ENCODE data around the gene TFAP2D.

Gene TFAP2D

DNA sequence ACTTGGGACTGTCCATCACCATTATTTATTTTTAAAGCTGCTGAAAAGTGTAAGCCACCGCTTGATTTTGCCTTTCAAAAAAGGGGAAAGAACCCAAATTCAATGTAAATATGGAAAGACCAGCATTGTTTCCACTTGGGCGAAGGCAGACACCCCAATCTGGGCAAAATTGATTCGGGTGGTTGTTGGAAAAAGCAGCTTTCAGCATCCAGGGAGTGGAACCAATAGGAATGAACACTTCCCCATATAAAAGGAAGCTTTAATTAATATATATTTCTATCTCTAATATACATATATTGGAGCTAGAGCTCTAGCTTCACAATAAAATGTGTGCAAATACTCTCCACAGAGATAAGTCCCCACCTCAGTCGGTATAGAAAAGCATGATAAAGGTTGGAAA, at the start of gene TFAP2D:
Gene TFAP2D (plus strand): TSS at position 301 of the 400 bp plus-strand sequence. CDS start 530 bp downstream, outside the sequence.
- no peak within 1 kb of the TSS for H3K4me3 ChIP-seq (ENCODE audit: low read length in 2 of 2)
- H3K4me1 ChIP-seq (ENCODE audit: control insufficient read depth in 2 of 2, insufficient read depth in 2 of 2, low read length in 2 of 2) = no peaks in the 10 kb centered on the region
- H3K9ac ChIP-seq (ENCODE audit: low read depth in 1 of 2, low read length in 2 of 2) = no peak within 1 kb of the TSS
- no peaks in the 10 kb centered on the region for H3K9me3 ChIP-seq (ENCODE audit: control insufficient read depth in 2 of 2, low read length in 2 of 2)
- H3K36me3 ChIP-seq (ENCODE audit: control insufficient read depth in 2 of 2, insufficient read depth in 2 of 2, low read length in 2 of 2) = no peaks in the 10 kb centered on the region
- H3K27me3 ChIP-seq (ENCODE audit: control insufficient read depth in 2 of 2, insufficient read depth in 2 of 2, low read length in 2 of 2) = peaks cover 4 to 8% of the 10 kb centered on the region in 2 donors
- no peak within 1 kb of the TSS for H3K27ac ChIP-seq (ENCODE audit: low read depth in 2 of 2, low read length in 2 of 2)

DNA sequence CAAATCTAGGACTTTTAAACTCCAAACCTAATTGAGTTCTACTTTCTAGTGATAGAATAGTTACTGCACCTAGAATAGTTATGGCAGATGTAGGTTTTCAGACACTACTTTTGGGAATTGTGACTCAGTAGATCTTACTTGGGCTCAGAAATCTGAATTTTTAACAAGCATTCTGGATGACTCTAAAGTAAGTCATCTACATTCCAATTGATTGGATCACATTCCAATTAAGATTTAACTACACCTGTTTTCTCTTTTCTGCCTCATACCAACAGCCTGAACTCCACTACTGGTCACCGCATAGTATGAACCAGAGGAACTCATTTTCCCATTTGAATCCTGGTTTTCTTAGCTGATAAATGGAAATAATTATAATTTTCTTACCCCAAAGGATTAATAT, 49.5 kb upstream of the TFAP2D start:
- Histone ChIP-seq H3K4me1 (ENCODE audit: control insufficient read depth in 2 of 2, insufficient read depth in 2 of 2, low read length in 2 of 2) (no peaks in the 10 kb centered on the region), H3K27ac (ENCODE audit: low read depth in 2 of 2, low read length in 2 of 2) (no peak overlapping the region), H3K27me3 (ENCODE audit: control insufficient read depth in 2 of 2, insufficient read depth in 2 of 2, low read length in 2 of 2) (no peaks in the 10 kb centered on the region)

DNA sequence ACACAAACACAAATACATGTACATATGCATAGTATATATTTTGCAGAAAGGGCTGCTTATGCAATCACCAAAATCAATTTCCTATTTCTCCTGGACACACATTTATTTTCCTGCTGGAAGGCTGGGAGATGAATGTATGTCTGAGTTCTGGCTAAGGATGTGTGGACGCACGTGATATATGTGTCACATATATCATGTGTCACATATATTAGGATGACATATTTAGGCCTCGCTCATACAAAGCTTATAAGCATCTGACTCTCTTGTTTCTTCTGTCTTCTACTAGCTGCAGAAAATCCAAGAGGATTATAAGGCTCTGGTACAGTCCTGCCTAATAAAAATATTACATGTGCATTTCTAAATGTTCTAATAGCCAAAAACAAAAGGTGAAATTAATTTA, 47.2 kb upstream of the TFAP2D start:
- Histone ChIP-seq H3K9me3 (ENCODE audit: control insufficient read depth in 2 of 2, low read length in 2 of 2) (no peaks in the 10 kb centered on the region), H3K4me3 (ENCODE audit: low read length in 2 of 2) (no peak overlapping the region), H3K4me1 (ENCODE audit: control insufficient read depth in 2 of 2, insufficient read depth in 2 of 2, low read length in 2 of 2) (no peaks in the 10 kb centered on the region), H3K27me3 (ENCODE audit: control insufficient read depth in 2 of 2, insufficient read depth in 2 of 2, low read length in 2 of 2) (no peaks in the 10 kb centered on the region), H3K27ac (ENCODE audit: low read depth in 2 of 2, low read length in 2 of 2) (no peak overlapping the region), H3K9ac (ENCODE audit: low read depth in 1 of 2, low read length in 2 of 2) (no peak overlapping the region), H3K36me3 (ENCODE audit: control insufficient read depth in 2 of 2, insufficient read depth in 2 of 2, low read length in 2 of 2) (no peaks in the 10 kb centered on the region)

More for the DNA sequence above, 49.5 kb upstream of the TFAP2D start:
- no peaks in the 10 kb centered on the region for H3K36me3 ChIP-seq (ENCODE audit: control insufficient read depth in 2 of 2, insufficient read depth in 2 of 2, low read length in 2 of 2)
- no peak overlapping the region for H3K4me3 ChIP-seq (ENCODE audit: low read length in 2 of 2)
- H3K9ac ChIP-seq (ENCODE audit: low read depth in 1 of 2, low read length in 2 of 2) = no peak overlapping the region
- no peaks in the 10 kb centered on the region for H3K9me3 ChIP-seq (ENCODE audit: control insufficient read depth in 2 of 2, low read length in 2 of 2)

DNA sequence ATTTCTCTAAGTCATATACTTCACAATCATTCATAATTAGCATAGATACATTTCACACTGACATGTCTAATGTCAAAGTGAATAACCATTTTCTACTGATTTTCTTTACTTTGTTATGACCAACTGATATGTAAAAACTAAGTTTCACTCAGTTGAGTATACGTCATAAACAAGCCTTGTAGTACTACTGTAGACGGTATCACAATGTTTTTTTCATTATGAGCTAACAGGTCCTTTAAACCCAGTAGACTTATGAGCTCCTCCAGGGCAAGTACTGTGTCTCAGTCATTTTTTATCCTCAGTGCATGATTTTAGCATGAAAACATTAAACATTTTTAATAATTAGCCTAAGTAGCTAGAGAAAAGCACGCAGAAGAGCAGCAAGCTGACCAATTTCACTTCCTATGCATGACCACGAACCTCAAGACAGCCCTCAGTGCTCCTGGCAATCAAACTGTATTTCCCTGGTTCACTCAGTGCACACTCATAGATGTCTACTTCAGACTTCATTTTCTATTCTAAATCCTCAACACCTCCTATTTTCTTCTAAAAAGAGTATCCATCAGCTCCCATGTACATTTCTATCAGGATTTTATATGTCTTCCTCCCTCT, 32.0 kb upstream of the TFAP2D start:
- Histone ChIP-seq H3K4me3 (ENCODE audit: low read length in 2 of 2) (no peak overlapping the region), H3K9me3 (ENCODE audit: control insufficient read depth in 2 of 2, low read length in 2 of 2) (no peaks in the 10 kb centered on the region), H3K36me3 (ENCODE audit: control insufficient read depth in 2 of 2, insufficient read depth in 2 of 2, low read length in 2 of 2) (no peaks in the 10 kb centered on the region), H3K9ac (ENCODE audit: low read depth in 1 of 2, low read length in 2 of 2) (no peak overlapping the region), H3K27me3 (ENCODE audit: control insufficient read depth in 2 of 2, insufficient read depth in 2 of 2, low read length in 2 of 2) (no peaks in the 10 kb centered on the region), H3K4me1 (ENCODE audit: control insufficient read depth in 2 of 2, insufficient read depth in 2 of 2, low read length in 2 of 2) (no peaks in the 10 kb centered on the region), H3K27ac (ENCODE audit: low read depth in 2 of 2, low read length in 2 of 2) (no peak overlapping the region)

DNA sequence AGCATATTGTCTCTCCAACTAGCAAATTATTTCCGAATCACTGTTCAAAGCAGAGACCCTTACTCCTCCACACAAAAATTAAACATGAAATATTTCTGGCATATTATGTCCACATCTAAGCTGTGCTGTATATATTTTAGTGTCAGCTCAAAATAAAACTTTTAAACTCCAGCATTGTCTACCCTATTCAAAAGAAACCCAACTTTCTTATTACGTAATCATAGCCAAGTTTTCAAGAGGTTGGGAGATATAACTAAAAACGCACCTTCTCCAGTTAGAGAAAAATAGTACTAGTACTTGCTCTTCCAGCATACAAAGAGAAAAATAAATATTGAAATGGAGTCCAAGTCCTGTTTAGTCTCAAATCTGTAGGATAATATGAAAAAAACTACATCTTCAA, 24.1 kb upstream of the TFAP2D start:
- Histone ChIP-seq H3K9ac (ENCODE audit: low read depth in 1 of 2, low read length in 2 of 2) (no peak overlapping the region), H3K4me3 (ENCODE audit: low read length in 2 of 2) (no peak overlapping the region), H3K27ac (ENCODE audit: low read depth in 2 of 2, low read length in 2 of 2) (no peak overlapping the region), H3K9me3 (ENCODE audit: control insufficient read depth in 2 of 2, low read length in 2 of 2) (no peaks in the 10 kb centered on the region), H3K4me1 (ENCODE audit: control insufficient read depth in 2 of 2, insufficient read depth in 2 of 2, low read length in 2 of 2) (no peaks in the 10 kb centered on the region), H3K27me3 (ENCODE audit: control insufficient read depth in 2 of 2, insufficient read depth in 2 of 2, low read length in 2 of 2) (no peaks in the 10 kb centered on the region), H3K36me3 (ENCODE audit: control insufficient read depth in 2 of 2, insufficient read depth in 2 of 2, low read length in 2 of 2) (no peaks in the 10 kb centered on the region)

DNA sequence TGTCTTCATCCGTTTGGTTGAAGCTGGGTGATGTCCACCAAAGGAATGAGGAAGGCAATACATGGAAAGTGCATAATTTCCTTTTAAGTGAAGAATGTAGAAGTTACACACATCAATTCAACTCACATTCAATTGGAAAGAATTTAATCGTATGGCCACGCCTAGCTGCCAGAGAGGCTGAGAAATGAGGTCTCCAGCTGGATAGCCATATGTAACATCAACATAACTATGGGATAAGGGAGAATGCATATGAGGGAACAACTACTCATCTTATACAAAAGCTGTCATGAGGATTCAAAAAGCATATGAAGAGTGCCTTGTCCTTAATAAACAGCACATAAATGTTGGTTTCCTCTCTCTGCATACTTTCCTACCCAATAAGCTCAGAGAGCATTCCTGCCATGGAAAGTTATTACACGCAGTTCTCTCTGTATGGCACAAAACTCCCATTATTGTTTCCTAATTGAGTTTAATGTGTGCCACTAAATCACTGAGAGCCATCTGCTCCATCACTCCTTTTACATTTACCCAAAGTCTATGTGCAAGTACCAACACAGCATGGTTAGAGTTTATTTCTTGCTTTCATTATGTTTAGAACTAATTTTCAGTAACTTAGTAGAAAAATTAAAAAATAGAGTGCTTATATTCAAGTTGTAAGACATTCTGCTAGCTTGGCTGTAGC, 21.4 kb upstream of the TFAP2D start:
- H3K27me3 ChIP-seq (ENCODE audit: control insufficient read depth in 2 of 2, insufficient read depth in 2 of 2, low read length in 2 of 2) = no peaks in the 10 kb centered on the region
- H3K9me3 ChIP-seq (ENCODE audit: control insufficient read depth in 2 of 2, low read length in 2 of 2) = no peaks in the 10 kb centered on the region

DNA sequence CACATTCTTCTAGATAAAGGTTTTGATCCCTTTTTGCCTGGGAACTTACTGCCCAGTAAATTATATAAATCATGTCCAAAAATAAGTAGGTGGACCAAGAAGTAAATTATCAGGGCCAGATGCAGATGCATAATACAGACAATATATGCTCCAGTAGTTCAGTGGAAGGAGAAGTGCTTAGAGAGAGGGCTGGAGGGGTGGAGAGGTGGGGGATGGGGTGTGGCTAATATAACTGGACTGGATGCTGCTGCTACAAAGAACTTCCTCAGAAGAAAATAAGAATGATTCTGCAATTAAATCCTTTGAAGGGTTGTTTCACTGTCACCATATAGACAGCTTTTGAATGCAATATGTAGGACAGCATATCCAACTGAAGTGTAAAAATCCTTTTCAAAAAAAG, 14.8 kb upstream of the TFAP2D start:
- Histone ChIP-seq H3K27ac (ENCODE audit: low read depth in 2 of 2, low read length in 2 of 2) (no peak overlapping the region), H3K4me3 (ENCODE audit: low read length in 2 of 2) (no peak overlapping the region), H3K9ac (ENCODE audit: low read depth in 1 of 2, low read length in 2 of 2) (no peak overlapping the region), H3K27me3 (ENCODE audit: control insufficient read depth in 2 of 2, insufficient read depth in 2 of 2, low read length in 2 of 2) (no peaks in the 10 kb centered on the region), H3K4me1 (ENCODE audit: control insufficient read depth in 2 of 2, insufficient read depth in 2 of 2, low read length in 2 of 2) (no peaks in the 10 kb centered on the region), H3K36me3 (ENCODE audit: control insufficient read depth in 2 of 2, insufficient read depth in 2 of 2, low read length in 2 of 2) (no peaks in the 10 kb centered on the region), H3K9me3 (ENCODE audit: control insufficient read depth in 2 of 2, low read length in 2 of 2) (no peaks in the 10 kb centered on the region)

More for the DNA sequence above, 21.4 kb upstream of the TFAP2D start:
- Histone ChIP-seq H3K27ac (ENCODE audit: low read depth in 2 of 2, low read length in 2 of 2) (no peak overlapping the region), H3K9ac (ENCODE audit: low read depth in 1 of 2, low read length in 2 of 2) (no peak overlapping the region), H3K36me3 (ENCODE audit: control insufficient read depth in 2 of 2, insufficient read depth in 2 of 2, low read length in 2 of 2) (no peaks in the 10 kb centered on the region), H3K4me3 (ENCODE audit: low read length in 2 of 2) (no peak overlapping the region), H3K4me1 (ENCODE audit: control insufficient read depth in 2 of 2, insufficient read depth in 2 of 2, low read length in 2 of 2) (no peaks in the 10 kb centered on the region)

DNA sequence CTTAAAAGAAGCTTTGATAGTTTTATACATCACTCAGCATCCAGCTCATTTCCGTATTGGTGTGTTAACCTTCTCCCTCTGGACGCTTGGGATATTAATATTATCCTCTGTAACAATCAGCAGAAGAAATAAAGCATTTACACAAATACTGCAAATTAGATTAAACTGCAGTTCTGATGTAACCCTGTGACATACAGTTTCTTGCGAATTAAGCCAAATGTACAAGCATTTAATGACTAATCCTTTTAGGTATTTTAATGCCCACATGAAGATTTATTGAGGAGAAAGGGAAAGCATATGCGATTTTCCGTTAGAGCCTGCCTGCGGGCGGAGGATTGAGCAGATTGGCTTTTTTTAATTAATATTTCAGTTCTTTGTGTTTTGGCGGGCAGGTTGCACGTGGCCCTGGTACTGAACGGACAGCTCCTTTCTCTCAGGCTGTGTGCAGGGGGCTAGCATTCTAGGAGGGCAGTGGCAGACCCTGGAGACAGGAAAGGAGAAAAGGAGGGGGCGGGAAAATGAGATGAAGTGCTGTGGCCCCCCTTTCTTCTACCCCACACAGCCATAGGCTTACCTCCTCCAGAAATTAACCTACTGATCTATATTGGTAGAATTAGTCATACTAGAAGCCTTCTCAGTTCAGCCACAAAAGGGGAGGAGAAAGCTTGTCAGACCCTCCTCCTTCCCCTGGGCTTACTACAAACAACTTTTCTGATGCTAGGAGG, 14.1 kb upstream of the TFAP2D start:
- Histone ChIP-seq H3K27me3 (ENCODE audit: control insufficient read depth in 2 of 2, insufficient read depth in 2 of 2, low read length in 2 of 2) (no peaks in the 10 kb centered on the region), H3K36me3 (ENCODE audit: control insufficient read depth in 2 of 2, insufficient read depth in 2 of 2, low read length in 2 of 2) (no peaks in the 10 kb centered on the region), H3K4me1 (ENCODE audit: control insufficient read depth in 2 of 2, insufficient read depth in 2 of 2, low read length in 2 of 2) (no peaks in the 10 kb centered on the region), H3K9me3 (ENCODE audit: control insufficient read depth in 2 of 2, low read length in 2 of 2) (no peaks in the 10 kb centered on the region), H3K27ac (ENCODE audit: low read depth in 2 of 2, low read length in 2 of 2) (no peak overlapping the region), H3K4me3 (ENCODE audit: low read length in 2 of 2) (no peak overlapping the region), H3K9ac (ENCODE audit: low read depth in 1 of 2, low read length in 2 of 2) (no peak overlapping the region)

DNA sequence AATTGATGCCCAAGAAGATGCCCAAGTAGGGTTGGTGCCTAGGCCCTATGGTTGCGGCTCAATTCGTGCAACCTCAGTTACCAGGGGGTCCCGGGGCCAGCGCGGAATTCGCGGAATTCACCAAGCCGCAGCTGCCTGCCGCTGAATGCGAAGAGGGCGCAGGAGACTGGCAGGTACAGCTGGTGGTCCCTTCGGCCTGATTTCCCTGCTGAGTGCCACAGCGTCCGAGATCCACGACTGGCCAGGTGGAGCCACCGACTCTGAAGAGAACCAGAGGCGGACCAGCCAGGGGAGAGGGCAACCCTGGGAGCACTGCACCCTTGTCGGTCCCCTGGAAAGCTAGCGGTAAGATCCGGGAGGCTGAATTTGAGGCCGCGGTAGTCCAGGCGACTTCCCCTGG, 6.8 kb upstream of the TFAP2D start:
- no peaks in the 10 kb centered on the region for H3K36me3 ChIP-seq (ENCODE audit: control insufficient read depth in 2 of 2, insufficient read depth in 2 of 2, low read length in 2 of 2)
- H3K27me3 ChIP-seq (ENCODE audit: control insufficient read depth in 2 of 2, insufficient read depth in 2 of 2, low read length in 2 of 2) = peaks cover 3 to 6% of the 10 kb centered on the region in 2 donors
- no peak overlapping the region for H3K9ac ChIP-seq (ENCODE audit: low read depth in 1 of 2, low read length in 2 of 2)
- H3K9me3 ChIP-seq (ENCODE audit: control insufficient read depth in 2 of 2, low read length in 2 of 2) = no peaks in the 10 kb centered on the region
- no peak overlapping the region for H3K27ac ChIP-seq (ENCODE audit: low read depth in 2 of 2, low read length in 2 of 2)
- H3K4me1 ChIP-seq (ENCODE audit: control insufficient read depth in 2 of 2, insufficient read depth in 2 of 2, low read length in 2 of 2) = no peaks in the 10 kb centered on the region
- no peak overlapping the region for H3K4me3 ChIP-seq (ENCODE audit: low read length in 2 of 2)

DNA sequence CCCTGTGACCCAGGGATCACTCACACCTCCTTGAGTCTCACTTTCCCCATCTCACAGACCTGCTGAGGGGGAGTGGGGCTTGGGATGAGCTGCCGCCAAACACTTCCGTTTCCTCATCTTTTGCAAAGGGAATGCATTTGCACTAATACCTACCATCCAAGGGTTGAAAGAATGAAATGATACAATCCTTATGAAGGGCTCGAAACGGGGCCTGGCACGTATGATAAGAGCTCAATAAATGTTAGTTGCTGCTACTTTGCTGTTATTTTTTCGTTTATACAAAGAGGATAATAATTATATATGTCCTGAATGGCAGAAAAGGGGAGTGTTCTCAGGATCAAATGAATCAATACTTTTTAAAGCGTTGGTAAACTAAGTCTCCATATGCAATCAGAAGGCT, 6.1 kb upstream of the TFAP2D start:
- Histone ChIP-seq H3K4me1 (ENCODE audit: control insufficient read depth in 2 of 2, insufficient read depth in 2 of 2, low read length in 2 of 2) (no peaks in the 10 kb centered on the region), H3K27me3 (ENCODE audit: control insufficient read depth in 2 of 2, insufficient read depth in 2 of 2, low read length in 2 of 2) (peaks cover 3 to 6% of the 10 kb centered on the region in 2 donors), H3K9ac (ENCODE audit: low read depth in 1 of 2, low read length in 2 of 2) (no peak overlapping the region), H3K4me3 (ENCODE audit: low read length in 2 of 2) (no peak overlapping the region), H3K27ac (ENCODE audit: low read depth in 2 of 2, low read length in 2 of 2) (no peak overlapping the region), H3K36me3 (ENCODE audit: control insufficient read depth in 2 of 2, insufficient read depth in 2 of 2, low read length in 2 of 2) (no peaks in the 10 kb centered on the region), H3K9me3 (ENCODE audit: control insufficient read depth in 2 of 2, low read length in 2 of 2) (no peaks in the 10 kb centered on the region)
